ENCODE results near the gene ZNF532. TPM values are rescaled to one million over a fixed set of nuclear protein-coding genes. Genes with fewer than 3 reads are reported as not detected.
"Not testable (repeated sequence)": the region's sequence is repeated elsewhere in the genome, so short reads cannot be mapped to it uniquely, and the experiment has no call there.

The ZNF532 gene
- total and polyA plus RNA-seq, 9 of the 15 experiments (the other 6 are each of a cell fraction or from before 2014, with no cell fraction given): 0.42 TPM; not detected in 8

- no peak for TF ChIP-seq SRSF9 (IDR thresholded peaks at IDR 0.05; ENCODE audit: borderline replicate concordance, low read depth, low read length)
- TF ChIP-seq HMG20B (CRISPR knock-in tag; IDR thresholded peaks at IDR 0.05): no peak
- TF ChIP-seq HSF4 (CRISPR knock-in tag; IDR thresholded peaks at IDR 0.05; ENCODE audit: borderline replicate concordance): no peak
- no peak for TF ChIP-seq MYBL2 (IDR thresholded peaks at IDR 0.05; ENCODE audit: low read depth)
- no peak for TF ChIP-seq MYBL2 (CRISPR knock-in tag; IDR thresholded peaks at IDR 0.05; ENCODE audit: borderline replicate concordance)
Observed at GRCh38 chr18:58829263-58829662, 35.4 kb upstream of the ZNF532 start (continued).

GRCh38 chr18:58829886-58830285 is 34.8 kb upstream of the ZNF532 start:
- H2AFZ ChIP-seq (ENCODE audit: low read depth, low read length); H3K4me3 ChIP-seq; H3K4me2 ChIP-seq (ENCODE audit: insufficient read depth, low read length); H4K20me1 ChIP-seq (replicated peaks; ENCODE audit: control insufficient read depth, insufficient read depth, low read length); FAIRE-seq; H3K9me1 ChIP-seq (ENCODE audit: control insufficient read depth, insufficient read depth, low read length); DNase-seq (ENCODE audit: extremely low read depth in 1 of 4, low spot score in 3 of 4); H3K9ac ChIP-seq (ENCODE audit: insufficient read depth in 1 of 2, low read depth in 2 of 2, low read length in 2 of 2); CTCF ChIA-PET (ENCODE audit: low intra/inter-chr PET ratio); H3K36me3 ChIP-seq (ENCODE audit: control insufficient read depth, insufficient read depth, low read length); H3K4me1 ChIP-seq (replicated peaks in 1 of 2; ENCODE audit: control insufficient read depth in 2 of 2, insufficient read depth in 2 of 2, low read length in 2 of 2); intact Hi-C loops (cut with micrococcal nuclease); H3K27me3 ChIP-seq (ENCODE audit: control insufficient read depth in 2 of 2, insufficient read depth in 2 of 2, low read length in 2 of 2); H3K79me2 ChIP-seq (ENCODE audit: control insufficient read depth, insufficient read depth, low read length); in situ Hi-C loops (cut with MboI); H3K9me3 ChIP-seq (replicated peaks; ENCODE audit: control insufficient read depth, insufficient read depth, low read depth, low read length); BruUV-seq (replicated peaks); ATAC-seq; H3K27ac ChIP-seq (ENCODE audit: extremely low read depth, low read depth, low read length): not testable (repeated sequence)
- 0% methylated on average over 3 of the region's 3 CpGs for WGBS (ENCODE audit: insufficient coverage, low coverage, missing lambda C conversion rate)
- peak; percentile 87 for TF ChIP-seq ZNF431 (CRISPR knock-in tag; IDR thresholded peaks at IDR 0.05)
- POLR2A ChIA-PET: interaction anchor here (1.1 kb wide), 1 partner anchor 14 kb away, joined by 3 read pairs; no protein-coding TSS in a partner anchor
